NOMO-1 treated with dmso at 0.1 percent for 144 hours (cell line): Measurements from ENCODE around the gene TAF11L2.
"Not testable (repeated sequence)": the region's sequence is repeated elsewhere in the genome, so short reads cannot be mapped to it uniquely, and the experiment has no call there.

ENCODE experiments used
- DNase-seq: peaks from one replicate; lab custom pipeline; 2025; ENCODE audit not compliant: unreplicated experiment; lab: John Stamatoyannopoulos, UW

The TAF11L2 gene

DNA sequence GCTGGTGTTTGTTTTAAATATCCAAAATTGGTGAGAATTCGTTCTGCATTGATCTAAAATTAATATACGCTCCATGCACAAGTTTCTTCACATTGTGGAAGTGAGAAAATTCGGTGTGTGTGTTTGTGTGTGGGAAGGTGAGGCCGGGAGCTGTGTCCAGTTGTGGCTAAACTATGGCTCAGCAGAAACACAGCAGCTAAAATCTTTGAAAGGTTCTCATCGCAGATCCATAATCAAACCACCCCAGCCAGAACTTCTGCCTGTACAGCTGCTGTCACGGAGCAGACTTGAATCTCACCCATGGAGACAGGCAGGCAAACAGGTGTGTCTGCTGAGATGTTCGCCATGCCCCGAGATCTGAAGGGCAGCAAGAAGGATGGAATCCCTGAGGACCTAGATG is at the start of gene TAF11L2:
TAF11L2 (plus strand) TSS at position 301 of the 400 bp plus-strand sequence.
- not testable (repeated sequence) for DNase-seq

- DNase-seq, result no peak
Observed at GRCh38 chr5:17448877-17449276, 49.2 kb upstream of the TAF11L2 start.

GRCh38 chr5:17452936-17453335 is 45.1 kb upstream of the TAF11L2 start:
- no peak for DNase-seq

DNA sequence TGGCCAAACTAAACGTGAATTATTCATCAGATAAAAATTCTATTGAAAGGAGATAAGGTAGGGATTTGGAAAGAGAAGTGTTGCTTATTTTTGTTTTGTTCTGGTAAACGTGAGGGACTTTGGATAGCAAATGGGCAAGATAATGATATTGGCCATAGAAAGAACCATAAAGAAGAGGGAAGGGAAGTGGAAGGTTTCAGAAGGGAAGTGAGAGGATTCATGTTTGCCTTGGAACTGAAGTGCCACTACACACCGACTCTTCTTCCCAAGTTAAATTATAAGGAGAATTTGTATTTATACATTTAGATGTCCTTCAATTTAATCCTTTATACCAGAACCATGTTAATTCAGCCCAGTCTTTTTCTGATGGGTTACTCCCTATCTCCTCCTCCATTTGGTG is 42.1 kb upstream of the TAF11L2 start:
- peak; percentile 70 for DNase-seq

DNA sequence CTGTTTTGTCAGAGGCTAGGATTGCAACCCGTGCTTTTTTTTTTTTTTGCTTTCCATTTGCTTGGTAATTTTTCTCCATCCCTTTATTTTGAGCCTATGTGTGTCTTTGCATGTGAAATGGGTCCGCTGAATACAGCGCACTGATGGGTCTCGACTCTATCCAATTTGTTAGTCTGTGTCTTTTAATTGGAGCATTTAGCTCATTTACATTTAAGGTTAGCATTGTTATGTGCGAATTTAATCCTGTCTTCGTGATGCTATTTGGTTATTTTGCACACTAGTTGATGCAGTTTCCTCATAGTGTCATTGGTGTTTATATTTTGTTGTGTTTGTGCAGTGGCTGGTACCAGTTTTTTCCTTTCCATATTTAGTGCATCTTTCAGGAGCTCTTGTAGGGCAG is 36.2 kb upstream of the TAF11L2 start:
- no peak for DNase-seq

- DNase-seq, result no peak
Observed at GRCh38 chr5:17463653-17464052, 34.4 kb upstream of the TAF11L2 start.

DNA sequence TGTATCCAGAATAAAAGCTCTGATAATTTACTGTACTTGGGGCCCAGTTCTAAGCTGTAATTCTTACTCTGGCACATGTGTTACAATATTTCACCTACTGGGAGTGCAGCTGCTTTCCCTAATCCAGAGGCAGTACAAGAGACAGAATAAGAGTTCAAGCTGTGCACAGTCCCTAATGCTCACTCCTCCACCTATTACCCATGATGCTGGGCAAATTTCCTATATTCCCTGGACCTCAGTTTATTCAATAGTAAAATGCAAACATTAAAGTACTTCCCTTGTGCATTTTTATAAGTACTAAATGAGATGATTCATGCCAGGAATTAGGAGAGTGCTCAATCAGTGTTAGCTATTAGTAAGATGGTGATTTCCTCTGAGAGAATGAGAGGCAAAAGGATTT is 28.0 kb upstream of the TAF11L2 start:
- DNase-seq, result no peak

DNA sequence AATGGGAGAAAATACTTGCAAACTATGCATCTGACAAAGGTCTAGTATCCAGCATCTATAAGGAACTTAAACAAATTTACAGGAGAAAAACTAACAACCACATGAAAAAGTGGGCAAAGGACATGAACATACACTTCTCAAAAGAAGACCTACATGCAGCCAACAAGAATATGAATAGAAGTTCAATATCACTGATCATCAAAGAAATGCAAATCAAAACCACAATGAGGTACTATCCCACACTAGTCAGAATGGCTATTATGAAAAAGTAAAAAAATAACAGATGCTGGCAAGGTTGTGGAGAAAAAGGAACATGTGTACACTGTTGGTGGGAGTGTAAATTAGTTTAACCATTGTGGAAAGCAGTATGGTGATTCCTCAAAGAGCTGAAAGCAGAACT is 23.0 kb upstream of the TAF11L2 start:
- DNase-seq, result not testable (repeated sequence)

DNA sequence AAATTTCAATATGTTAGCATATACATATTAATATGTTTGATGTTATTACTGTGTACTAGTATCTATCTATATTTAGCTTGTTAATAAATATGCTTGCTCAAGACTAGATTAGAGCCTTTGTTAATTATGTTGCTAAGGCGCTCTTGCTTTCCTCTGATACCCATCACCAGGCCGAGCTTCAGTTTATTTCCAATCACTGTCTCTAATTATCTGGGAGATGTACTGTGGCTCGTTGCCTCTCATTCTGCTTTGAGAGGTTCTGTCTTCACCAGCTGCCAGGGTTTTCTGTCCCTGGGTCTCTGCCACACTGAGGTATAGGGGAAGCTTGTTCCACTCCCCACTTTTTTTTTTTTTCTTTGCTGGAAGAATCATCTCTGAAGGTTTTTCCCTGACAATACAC is 21.0 kb upstream of the TAF11L2 start:
- DNase-seq, result no peak

DNA sequence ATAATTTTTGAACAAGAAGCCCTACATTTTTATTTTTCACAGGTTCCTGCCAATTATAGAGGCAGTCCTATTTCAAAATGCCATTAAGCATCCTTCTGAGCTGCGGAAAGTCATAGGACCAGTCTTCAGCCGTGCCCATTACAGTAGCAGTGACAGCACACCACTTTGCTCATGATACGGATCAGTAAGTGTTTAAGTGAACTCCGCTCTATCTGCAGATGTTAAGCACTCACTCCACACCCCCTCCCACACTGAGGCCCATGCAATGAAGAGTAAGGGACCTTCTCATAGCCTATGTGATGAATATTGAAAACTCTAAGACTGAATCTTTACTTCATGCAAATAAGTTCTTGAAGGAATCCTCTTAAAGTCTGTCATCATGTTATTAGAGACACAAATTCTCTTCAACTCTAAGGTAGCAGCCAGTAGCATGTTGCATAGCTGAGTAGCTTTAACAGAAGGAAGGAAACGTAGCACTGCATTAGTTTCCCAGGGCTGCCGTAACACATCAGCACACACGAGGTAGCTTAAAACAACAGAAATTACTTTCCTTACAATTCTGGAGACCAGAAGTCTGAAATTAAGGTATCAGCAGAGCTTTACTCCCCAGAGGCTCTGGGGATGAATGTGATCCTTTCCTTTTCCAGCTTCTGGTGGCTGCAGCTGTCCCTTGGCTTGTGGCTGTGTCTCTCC is 20.3 kb upstream of the TAF11L2 start:
- no peak for DNase-seq

GRCh38 chr5:17481378-17481777 is 16.7 kb upstream of the TAF11L2 start:
- DNase-seq, result no peak

- DNase-seq, result no peak
Observed at GRCh38 chr5:17482790-17483189, 15.2 kb upstream of the TAF11L2 start.

- DNase-seq, result not testable (repeated sequence)
Observed at GRCh38 chr5:17486464-17487173, 11.4 kb upstream of the TAF11L2 start.

DNA sequence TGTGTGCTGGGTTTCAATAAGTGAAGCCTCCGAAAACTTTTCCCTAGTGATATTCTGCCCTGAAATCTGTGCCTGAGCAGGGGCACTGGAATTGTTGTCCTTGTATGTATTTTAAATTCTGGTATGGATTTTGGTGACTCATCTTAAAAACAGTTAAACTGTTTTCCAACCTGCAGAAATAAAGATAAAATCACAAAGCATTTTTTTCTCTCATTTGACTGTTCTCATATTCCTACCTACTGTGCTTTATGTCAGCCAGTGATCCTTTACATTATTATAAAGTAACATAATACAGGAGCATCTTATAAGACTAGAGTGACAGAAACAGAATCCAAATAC is 10.9 kb upstream of the TAF11L2 start:
- DNase-seq, result no peak

- not testable (repeated sequence) for DNase-seq
Observed at GRCh38 chr5:17491257-17491656, 6.8 kb upstream of the TAF11L2 start.

- DNase-seq, result no peak
Observed at GRCh38 chr5:17492770-17493169, 5.3 kb upstream of the TAF11L2 start.

DNA sequence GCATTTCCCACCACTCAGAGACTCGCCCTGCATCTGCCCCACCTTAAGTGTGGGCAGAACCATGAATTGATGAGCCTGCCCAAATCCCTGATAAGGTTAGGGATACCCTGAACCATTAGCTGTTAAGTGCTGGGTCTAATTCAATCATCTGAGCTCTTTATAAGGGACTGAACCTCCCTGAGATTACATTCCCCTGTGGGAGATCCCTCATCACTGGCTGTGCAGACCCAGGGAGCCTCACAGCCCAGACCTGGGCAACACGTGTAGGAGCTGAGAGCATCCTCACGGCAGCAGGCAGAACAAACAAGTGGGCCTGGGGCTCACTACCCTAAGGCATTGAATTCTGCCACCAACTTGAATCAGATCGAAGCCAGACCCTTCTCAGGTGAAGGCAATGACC is 585 bp upstream of the TAF11L2 start:
- no peak for DNase-seq

GRCh38 chr5:17511775-17512325 is 13.8 kb downstream of the TAF11L2 start:
- DNase-seq, result no peak

- not testable (repeated sequence) for DNase-seq
Observed at GRCh38 chr5:17517526-17517925, 19.5 kb downstream of the TAF11L2 start.

DNA sequence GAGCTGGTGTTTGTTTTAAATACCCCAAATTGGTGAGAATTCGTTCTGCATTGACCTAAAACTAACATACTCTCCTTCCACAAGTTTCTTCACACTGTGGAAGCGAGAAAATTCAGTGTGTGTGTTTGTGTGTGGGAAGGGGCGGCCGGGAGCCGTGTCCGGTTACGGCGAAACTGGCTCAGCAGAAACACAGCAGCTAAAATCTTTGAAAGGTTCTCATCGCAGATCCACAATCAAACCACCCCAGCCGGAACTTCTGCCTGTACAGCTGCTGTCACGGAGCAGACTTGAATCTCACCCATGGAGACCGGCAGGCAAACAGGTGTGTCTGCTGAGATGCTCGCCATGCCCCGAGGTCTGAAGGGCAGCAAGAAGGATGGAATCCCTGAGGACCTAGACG is 20.0 kb downstream of the TAF11L2 start, which contains the start of gene TAF11L3:
TAF11L3 (plus strand) TSS at position 301 of the 400 bp plus-strand sequence.
- DNase-seq, result not testable (repeated sequence)

GRCh38 chr5:17519508-17519907 is 21.5 kb downstream of the TAF11L2 start:
- DNase-seq, result not testable (repeated sequence)

DNA sequence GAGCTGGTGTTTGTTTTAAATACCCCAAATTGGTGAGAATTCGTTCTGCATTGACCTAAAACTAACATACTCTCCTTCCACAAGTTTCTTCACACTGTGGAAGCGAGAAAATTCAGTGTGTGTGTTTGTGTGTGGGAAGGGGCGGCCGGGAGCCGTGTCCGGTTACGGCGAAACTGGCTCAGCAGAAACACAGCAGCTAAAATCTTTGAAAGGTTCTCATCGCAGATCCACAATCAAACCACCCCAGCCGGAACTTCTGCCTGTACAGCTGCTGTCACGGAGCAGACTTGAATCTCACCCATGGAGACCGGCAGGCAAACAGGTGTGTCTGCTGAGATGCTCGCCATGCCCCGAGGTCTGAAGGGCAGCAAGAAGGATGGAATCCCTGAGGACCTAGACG is 23.5 kb downstream of the TAF11L2 start, which contains the start of gene TAF11L4:
TAF11L4 (plus strand) TSS at position 301 of the 400 bp plus-strand sequence.
- not testable (repeated sequence) for DNase-seq
